Activated T-cell treated with anti-CD3 and anti-CD28 coated beads, Interleukin-2, amount 50 U/mL, for 24 hours (primary cell): ENCODE measurements around the gene SLC12A1.
"Not testable (repeated sequence)": the region's sequence is repeated elsewhere in the genome, so short reads cannot be mapped to it uniquely, and the experiment has no call there.

Source experiments
- DNase-seq: peaks from one replicate; pipeline ENCODE4 v3.0.0-alpha.2; 2020
- H3K27ac Mint-ChIP-seq: 2 replicates; pipeline ENCODE4 v1.8.0; 2020; ENCODE audit warnings: mild to moderate bottlenecking, mixed read lengths
- H3K27me3 Mint-ChIP-seq: 2 replicates; pipeline ENCODE4 v1.8.0; 2020; ENCODE audit warnings: mixed read lengths
- H3K36me3 Mint-ChIP-seq: 2 replicates; pipeline ENCODE4 v1.8.0; 2020; ENCODE audit warnings: low read depth, mixed read lengths
- H3K4me1 Mint-ChIP-seq: 2 replicates; pipeline ENCODE4 v1.8.0; 2020; ENCODE audit warnings: low read depth, mixed read lengths
- H3K4me3 Mint-ChIP-seq: 2 replicates; pipeline ENCODE4 v1.8.0; 2020; ENCODE audit warnings: mild to moderate bottlenecking, moderate library complexity, mixed read lengths
- H3K9me3 Mint-ChIP-seq: 2 replicates; pipeline ENCODE4 v1.8.0; 2020; ENCODE audit warnings: mixed read lengths

SLC12A1 gene

DNA sequence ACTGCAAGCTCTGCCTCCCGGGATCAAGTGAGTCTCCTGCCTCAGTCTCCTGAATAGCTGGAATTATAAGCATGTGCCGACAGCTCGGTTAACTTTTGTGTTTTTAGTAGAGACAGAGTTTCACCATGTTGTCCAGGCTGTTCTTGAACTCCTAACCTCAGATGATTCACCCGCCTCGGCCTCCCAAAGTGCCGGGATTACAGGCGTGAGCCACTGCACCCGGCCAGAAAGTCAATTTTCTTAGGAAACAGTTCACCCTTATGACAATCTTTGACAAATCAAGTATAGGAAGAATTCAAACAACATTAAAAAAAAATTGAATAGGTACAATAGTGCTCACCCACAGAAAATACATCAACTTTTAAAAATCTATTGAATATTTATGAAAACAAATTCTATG, 101.5 kb downstream of the SLC12A1 start:
- H3K27me3 Mint-ChIP-seq, result no peaks in the 10 kb centered on the region
- no peaks in the 10 kb centered on the region for H3K36me3 Mint-ChIP-seq
- H3K4me3 Mint-ChIP-seq, result no peak overlapping the region
- H3K9me3 Mint-ChIP-seq, result no peaks in the 10 kb centered on the region
- no peak overlapping the region for H3K27ac Mint-ChIP-seq
- H3K4me1 Mint-ChIP-seq, result no peaks in the 10 kb centered on the region
- DNase-seq, result no peak

DNA sequence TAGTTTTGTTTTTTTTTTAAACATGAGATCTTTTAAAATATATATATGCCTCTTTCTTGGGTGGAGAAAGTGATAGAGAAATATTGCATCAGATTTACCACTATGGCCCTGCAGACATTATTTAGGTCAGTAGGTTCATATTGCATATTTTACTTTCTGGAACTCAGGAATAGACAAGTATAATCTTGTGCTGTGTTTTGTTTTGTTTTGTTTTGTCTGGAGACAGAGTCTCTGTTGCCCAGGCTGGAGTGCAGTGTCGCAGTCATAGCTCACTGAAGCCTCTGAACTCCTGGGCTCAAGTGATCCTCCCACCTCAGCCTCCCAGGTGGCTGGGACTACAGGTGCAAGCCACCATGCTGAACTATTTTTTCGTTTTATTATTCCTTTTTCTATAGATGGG, 103.6 kb downstream of the SLC12A1 start:
- Mint-ChIP-seq H3K4me1 (no peaks in the 10 kb centered on the region), H3K36me3 (no peaks in the 10 kb centered on the region), H3K27me3 (no peaks in the 10 kb centered on the region), H3K9me3 (no peaks in the 10 kb centered on the region), H3K27ac (no peak overlapping the region), H3K4me3 (no peak overlapping the region)
- DNase-seq, result no peak

DNA sequence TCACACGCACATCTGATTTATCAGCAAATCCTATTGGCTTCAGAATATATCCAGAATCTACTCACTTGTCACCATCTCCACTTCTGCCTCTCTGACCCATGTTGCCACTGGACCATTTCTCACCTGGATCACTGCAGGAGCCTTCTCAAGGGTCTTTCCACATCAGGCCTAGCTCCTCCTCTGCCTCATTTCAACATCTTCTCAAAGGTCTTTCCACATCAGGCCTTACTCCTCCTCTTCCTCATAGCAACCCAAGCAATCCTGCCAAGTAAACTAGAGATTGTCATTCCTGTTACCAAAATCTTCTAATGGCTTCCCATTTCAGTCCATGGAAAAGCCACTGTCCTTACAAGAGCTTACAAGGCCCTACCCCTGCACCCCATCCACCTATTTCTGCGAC, 107.1 kb downstream of the SLC12A1 start:
- Mint-ChIP-seq H3K9me3 (no peaks in the 10 kb centered on the region), H3K27ac (no peak overlapping the region), H3K27me3 (peaks cover 6% of the 10 kb centered on the region), H3K36me3 (no peaks in the 10 kb centered on the region), H3K4me3 (no peak overlapping the region), H3K4me1 (no peaks in the 10 kb centered on the region)
- no peak for DNase-seq

DNA sequence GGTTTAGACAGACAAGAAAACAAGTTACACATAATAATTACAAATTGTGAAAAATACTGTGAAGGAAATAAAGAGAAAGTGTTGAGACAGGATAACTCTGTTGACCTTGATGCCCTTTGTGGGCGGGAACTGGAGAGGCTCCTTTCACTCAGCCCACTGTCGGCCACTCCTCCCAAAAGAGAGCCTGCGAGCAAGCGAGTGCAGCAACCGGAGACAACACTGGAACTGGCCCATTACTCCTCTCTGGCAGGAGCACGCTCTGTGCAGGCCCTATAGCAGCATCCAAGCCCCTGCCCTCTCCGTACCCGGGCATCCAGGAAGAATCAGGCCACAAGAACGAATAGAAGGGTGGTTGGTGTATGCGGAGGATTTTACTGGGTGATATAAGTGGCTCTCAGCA, 108.9 kb downstream of the SLC12A1 start:
- Mint-ChIP-seq H3K4me3 (no peak overlapping the region), H3K36me3 (no peaks in the 10 kb centered on the region), H3K9me3 (no peaks in the 10 kb centered on the region), H3K27ac (no peak overlapping the region), H3K4me1 (no peaks in the 10 kb centered on the region), H3K27me3 (peaks cover 6% of the 10 kb centered on the region)
- no peak for DNase-seq

DNA sequence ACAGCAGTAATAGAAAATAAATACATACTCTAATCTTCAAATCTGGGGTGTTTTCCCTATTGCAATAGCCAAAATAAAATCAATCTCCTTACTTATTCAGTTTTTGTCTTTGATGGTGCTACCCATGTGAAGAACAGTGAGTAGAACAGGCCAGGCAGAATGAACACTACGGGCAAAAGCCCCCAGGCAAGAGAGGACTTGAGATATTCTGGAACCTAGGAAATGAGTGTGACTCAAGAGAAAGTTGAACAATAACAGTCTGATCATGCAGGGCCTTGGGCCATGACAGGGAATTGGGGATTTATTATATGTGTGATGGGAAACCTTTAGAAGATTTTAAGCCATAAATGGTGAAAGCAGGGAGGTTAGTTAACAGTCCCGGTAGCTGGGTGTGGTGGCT, 111.1 kb downstream of the SLC12A1 start:
- H3K27me3 Mint-ChIP-seq, result peaks cover 6% of the 10 kb centered on the region
- H3K36me3 Mint-ChIP-seq, result no peaks in the 10 kb centered on the region
- no peak overlapping the region for H3K4me3 Mint-ChIP-seq
- no peaks in the 10 kb centered on the region for H3K9me3 Mint-ChIP-seq
- H3K27ac Mint-ChIP-seq, result no peak overlapping the region
- no peaks in the 10 kb centered on the region for H3K4me1 Mint-ChIP-seq
- DNase-seq, result no peak

DNA sequence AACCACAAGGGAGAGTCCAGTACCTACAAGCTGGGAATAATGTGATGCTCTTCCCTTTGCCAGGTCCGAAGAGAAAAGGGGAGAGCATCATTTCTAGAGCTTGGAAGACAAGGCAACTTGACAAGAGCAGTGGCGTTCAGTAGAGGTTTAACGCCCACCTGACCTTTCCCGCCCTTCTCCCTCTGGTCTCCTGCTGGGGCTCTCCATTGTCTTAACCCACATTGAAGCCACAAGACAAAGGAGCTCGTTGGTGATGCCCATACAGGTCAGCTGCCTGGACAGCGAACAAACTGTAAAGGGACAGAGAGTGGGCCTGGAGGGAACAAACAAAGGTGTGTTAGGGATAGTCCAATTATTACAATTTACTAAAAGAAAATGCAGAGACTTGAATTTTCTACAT, 112.0 kb downstream of the SLC12A1 start:
- DNase-seq, result no peak
- H3K4me1 Mint-ChIP-seq, result no peaks in the 10 kb centered on the region

DNA sequence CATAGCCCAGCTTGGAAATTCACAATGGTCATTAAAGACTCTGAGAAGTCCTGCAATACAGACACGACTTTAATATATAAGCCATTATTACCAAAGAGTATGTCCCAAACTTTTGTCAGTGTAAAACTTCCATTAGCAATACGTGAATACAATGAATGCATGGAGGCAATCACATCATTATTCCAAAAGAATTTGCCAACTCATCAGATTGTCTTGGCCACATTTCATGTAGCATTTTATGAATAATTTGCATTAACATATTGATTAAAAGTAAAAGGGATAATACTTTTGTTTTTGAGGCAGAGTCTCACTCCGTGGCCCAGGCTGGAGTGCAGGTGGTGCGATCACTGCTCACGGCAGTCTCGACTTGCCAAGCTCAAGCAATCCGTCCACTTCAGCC, 117.2 kb downstream of the SLC12A1 start:
- H3K27ac Mint-ChIP-seq, result no peak overlapping the region
- no peaks in the 10 kb centered on the region for H3K27me3 Mint-ChIP-seq
- no peaks in the 10 kb centered on the region for H3K4me1 Mint-ChIP-seq
- no peak overlapping the region for H3K4me3 Mint-ChIP-seq
- no peak for DNase-seq
- peaks cover under 1% of the 10 kb centered on the region for H3K36me3 Mint-ChIP-seq
- H3K9me3 Mint-ChIP-seq, result no peaks in the 10 kb centered on the region

More for the DNA sequence above, 112.0 kb downstream of the SLC12A1 start:
- Mint-ChIP-seq H3K36me3 (no peaks in the 10 kb centered on the region), H3K27ac (no peak overlapping the region), H3K27me3 (peaks cover 6% of the 10 kb centered on the region), H3K9me3 (no peaks in the 10 kb centered on the region), H3K4me3 (no peak overlapping the region)

DNA sequence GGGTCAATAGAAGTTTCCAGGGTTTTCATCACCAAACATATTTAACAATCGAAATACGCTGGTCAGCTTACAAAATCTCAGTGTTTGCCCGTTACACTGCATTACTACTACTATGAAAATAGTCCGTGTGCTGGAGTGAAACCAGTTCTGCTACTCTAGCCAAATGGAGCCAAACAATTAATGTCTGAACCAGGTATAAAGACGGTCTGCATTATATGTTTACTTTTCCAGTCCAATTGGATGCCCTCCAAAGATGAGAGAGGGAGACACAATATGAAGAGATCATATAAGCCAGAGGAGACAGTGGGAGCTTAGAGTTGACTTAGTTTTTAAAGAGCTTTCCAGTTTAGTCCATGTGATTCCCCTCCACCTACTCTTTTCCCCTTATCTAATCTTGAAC, 118.8 kb downstream of the SLC12A1 start:
- H3K36me3 Mint-ChIP-seq, result peaks cover 7% of the 10 kb centered on the region
- no peak overlapping the region for H3K27ac Mint-ChIP-seq
- H3K27me3 Mint-ChIP-seq, result no peaks in the 10 kb centered on the region

DNA sequence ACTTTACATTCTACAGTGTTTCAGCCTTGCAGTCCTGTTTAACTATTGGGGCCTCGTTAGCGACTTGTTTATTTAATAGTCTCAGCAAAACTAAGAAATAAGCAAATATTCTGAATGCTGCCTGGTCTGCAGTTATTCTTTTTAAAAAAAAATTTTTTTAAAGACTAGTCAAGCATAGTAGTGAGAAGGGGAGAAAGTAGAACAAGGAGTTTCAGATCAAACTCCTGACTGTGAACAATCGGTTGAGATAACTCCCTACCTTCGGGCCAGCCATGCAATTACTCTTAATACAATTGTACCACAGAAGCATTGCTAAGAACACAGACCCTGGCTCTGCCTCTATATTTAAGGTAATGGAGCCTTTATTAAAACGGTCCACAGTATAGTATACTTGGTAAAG, 119.3 kb downstream of the SLC12A1 start:
- Mint-ChIP-seq H3K9me3 (no peaks in the 10 kb centered on the region), H3K27ac (no peak overlapping the region), H3K4me1 (peaks cover 8% of the 10 kb centered on the region), H3K4me3 (no peak overlapping the region), H3K36me3 (peaks cover 11% of the 10 kb centered on the region), H3K27me3 (no peaks in the 10 kb centered on the region)
- no peak for DNase-seq

More for the DNA sequence above, 118.8 kb downstream of the SLC12A1 start:
- DNase-seq, result no peak
- Mint-ChIP-seq H3K4me3 (no peak overlapping the region), H3K4me1 (peaks cover 4% of the 10 kb centered on the region), H3K9me3 (no peaks in the 10 kb centered on the region)

DNA sequence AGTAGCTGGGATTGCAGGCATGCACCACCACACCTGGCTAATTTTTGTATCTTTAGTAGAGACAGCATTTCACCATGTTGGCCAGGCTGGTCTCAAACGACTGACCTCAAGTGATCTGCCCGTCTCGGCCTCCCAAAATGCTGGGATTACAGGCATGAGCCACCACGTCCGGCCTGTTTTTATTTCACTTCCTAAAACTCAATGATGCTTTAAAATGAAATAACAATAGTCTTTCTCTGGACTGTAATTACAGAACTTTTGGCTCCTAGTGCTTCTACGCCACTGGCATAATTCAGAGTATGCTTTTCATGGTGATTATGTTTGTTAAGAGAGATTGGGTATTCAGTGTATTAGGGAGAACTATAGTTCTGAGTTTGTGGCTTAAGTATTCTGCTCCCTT, 120.1 kb downstream of the SLC12A1 start:
- not testable (repeated sequence) for H3K4me3 Mint-ChIP-seq, H3K9me3 Mint-ChIP-seq, DNase-seq, H3K4me1 Mint-ChIP-seq, H3K27me3 Mint-ChIP-seq, H3K27ac Mint-ChIP-seq
- H3K36me3 Mint-ChIP-seq, result peaks cover 19% of the 10 kb centered on the region

DNA sequence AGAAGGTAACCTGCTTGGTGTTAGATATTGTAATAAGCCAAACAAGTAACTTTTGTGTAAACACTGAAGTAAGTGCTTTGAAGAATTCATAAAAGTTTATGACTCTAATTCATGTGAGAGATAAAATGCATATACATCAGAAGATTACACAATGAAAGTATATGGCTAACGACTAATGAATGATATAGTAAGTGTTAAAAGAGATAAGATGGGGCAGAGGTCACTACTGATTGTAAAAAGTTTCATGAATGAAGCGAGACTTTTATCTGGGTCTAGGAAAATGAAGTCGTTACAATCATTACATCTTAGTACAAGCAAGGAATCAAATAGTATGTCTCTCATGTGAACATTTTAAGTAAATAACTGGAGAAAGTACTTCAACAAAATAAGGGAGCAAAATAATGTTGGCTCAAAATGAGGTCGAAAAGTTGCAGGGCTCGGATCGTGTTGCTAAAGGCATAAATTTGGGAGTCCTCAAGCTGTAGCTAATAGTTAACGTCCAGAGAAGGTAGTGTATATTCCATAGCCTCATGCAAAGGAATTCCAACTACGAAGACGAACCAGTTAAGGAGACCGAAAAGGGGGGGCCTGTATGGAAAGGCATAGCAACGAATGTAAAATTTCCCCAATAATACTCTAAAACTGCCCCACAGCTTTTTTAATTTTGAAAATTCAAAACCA, 124.1 kb downstream of the SLC12A1 start:
- peak overlapping the region; percentile 98 for H3K27ac Mint-ChIP-seq
- H3K4me1 Mint-ChIP-seq, result peaks cover 30% of the 10 kb centered on the region
- no peaks in the 10 kb centered on the region for H3K27me3 Mint-ChIP-seq
- no peak for DNase-seq
- peaks cover 50% of the 10 kb centered on the region for H3K36me3 Mint-ChIP-seq
- H3K4me3 Mint-ChIP-seq, result peak overlapping the region; percentile 95
- H3K9me3 Mint-ChIP-seq, result no peaks in the 10 kb centered on the region

DNA sequence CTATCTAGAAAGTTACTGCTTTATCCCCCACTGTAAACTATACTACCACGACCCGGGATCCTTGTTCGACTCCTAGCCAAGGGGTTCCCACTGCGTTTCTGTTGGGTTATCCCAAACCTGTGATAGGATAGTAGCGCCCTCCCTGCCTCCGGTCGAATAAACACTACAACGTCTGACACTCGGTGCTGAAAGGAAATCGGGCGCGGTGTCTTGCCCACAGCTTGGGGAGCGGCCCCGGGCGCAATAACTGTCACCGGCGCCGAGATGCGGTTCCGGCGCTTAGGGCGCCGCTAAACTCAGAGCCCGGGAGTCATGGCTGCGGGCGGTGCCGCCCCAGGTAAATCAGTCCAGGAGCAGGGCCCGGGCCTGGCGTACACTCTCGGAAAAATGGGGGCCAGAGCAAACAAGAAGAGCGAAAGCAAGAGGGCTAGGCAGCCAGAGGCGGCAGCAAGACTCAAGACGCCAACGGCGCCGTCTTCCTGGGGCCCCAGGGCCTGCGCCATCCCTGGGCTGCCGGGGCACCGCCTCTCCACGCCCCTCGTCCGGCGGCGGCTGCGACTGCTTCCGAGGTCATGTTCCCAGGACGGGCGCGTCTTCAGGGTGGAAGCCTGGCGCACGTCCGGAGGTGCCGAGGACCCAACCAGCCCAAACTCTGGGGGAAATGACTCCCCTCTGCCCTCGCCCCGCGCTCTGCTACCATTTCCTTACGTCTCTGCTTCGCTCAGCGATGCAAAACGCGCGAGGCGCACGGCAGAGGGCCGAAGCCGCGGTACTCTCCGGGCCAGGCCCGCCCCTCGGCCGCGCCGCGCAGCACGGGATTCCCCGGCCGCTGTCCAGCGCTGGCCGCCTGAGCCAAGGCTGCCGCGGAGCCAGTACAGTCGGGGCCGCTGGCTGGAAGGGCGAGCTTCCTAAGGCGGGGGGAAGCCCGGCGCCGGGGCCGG, 125.0 kb downstream of the SLC12A1 start, which contains the start of gene DUT:
TSS of gene DUT (plus strand) at position 575 of the 941 bp plus-strand sequence. CDS start at position 662, 87 bp downstream.
- Mint-ChIP-seq H3K4me3 (peak within 1 kb of the TSS; percentile 95), H3K27ac (peak within 1 kb of the TSS; percentile 98), H3K9me3 (no peaks in the 10 kb centered on the region), H3K4me1 (peaks cover 36% of the 10 kb centered on the region), H3K36me3 (peaks cover 57% of the 10 kb centered on the region), H3K27me3 (no peaks in the 10 kb centered on the region)
- DNase-seq, result peak; percentile 89

DNA sequence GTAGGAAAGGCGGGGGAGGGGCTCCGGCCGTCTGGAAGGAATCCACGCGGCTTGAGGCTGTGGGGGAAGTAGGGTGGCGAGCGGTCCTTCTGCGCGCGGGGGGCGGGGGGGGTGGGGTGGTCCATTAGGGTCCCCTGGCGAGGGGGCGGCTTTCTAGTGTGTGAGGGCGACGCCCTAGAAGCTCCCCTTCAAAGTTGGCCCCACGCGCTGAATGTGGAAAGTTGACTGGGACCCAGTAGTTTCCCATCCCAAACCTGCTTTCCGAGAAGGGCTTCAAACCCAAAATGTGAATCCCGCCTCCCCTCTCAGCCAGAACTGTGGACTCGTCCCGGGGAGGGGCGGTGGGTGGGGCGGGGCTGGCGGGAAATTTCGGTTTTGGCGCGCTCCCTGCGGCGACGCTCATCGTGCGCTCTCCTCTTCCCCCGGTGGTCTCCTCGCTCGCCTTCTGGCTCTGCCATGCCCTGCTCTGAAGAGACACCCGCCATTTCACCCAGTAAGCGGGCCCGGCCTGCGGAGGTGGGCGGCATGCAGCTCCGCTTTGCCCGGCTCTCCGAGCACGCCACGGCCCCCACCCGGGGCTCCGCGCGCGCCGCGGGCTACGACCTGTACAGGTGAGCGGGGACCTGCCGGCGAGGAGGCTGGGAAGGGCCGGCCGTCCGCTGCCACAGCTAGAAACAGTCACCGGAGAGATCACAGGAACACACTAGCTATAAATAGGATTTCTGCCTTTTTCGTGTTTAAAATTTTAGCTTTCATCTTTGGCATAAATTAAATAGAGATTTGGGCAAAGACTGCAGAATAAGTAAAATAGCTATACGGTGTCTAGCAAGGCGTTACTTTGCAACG, 125.9 kb downstream of the SLC12A1 start:
- Mint-ChIP-seq H3K27me3 (no peaks in the 10 kb centered on the region), H3K9me3 (no peaks in the 10 kb centered on the region), H3K4me3 (peak overlapping the region; percentile 95), H3K27ac (peak overlapping the region; percentile 98), H3K36me3 (peaks cover 65% of the 10 kb centered on the region), H3K4me1 (peaks cover 43% of the 10 kb centered on the region)
- DNase-seq, result peak; percentile 88

DNA sequence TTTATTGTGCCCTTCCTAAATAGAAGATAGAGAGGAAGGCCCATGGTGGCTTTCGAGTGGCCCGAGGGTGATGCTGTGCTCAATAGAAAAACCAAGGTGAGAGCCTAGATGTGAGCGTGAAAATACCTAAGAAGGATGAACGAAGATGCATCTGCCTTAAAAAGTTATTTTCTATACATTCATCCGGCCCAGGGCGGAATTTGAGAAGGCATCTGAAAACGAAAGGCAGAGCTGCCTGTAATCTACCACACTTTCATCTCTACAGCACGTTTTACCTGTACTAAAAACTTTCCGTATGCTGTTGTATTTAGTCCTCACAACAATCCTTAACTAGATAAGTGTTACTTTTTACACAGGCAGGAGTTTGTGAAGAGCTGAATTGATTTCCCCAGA, 126.5 kb downstream of the SLC12A1 start:
- DNase-seq, result peak; percentile 34
- Mint-ChIP-seq H3K9me3 (no peaks in the 10 kb centered on the region), H3K27ac (peak overlapping the region; percentile 98), H3K27me3 (no peaks in the 10 kb centered on the region), H3K36me3 (peaks cover 70% of the 10 kb centered on the region), H3K4me3 (peak overlapping the region; percentile 95), H3K4me1 (peaks cover 46% of the 10 kb centered on the region)
